Endothelial cell of umbilical vein (primary cell): ENCODE results near the gene CERS2. TPM values are rescaled to one million over a fixed set of nuclear protein-coding genes. Genes with fewer than 3 reads are reported as not detected.

Experiments
- BruUV-seq: library from RNA; stranded (reverse); fragments of 400-500 nt; replicated peaks from 2 replicates; lab custom pipeline; 2021; lab: Mats Ljungman, UMichigan
- CTCF ChIA-PET: fragments of 300-600, 350-600 bp; sonication (Branson Sonifier 250); formaldehyde crosslinking; loops from one replicate; lab custom pipeline; 2021; ENCODE audit warnings: antibody characterized with exemption, inconsistent platforms; lab: Charles Lee
- POLR2A ChIA-PET: fragments of 300-600, 350-600 bp; sonication (Branson Sonifier 250); formaldehyde crosslinking; loops from one replicate; lab custom pipeline; 2021; ENCODE audit warnings: antibody characterized with exemption, inconsistent platforms; lab: Charles Lee
- DNase-seq: peaks from one replicate; pipeline ENCODE4 v3.0.0-alpha.2; 2011; ENCODE audit warnings: low read depth, low spot score
- FAIRE-seq: peaks from 2 replicates; lab custom pipeline; 2011; peaks lifted over from hg19 to GRCh38; lab: Jason Lieb, UNC
- H2AFZ ChIP-seq: 2 replicates; pipeline ENCODE4 v1.6.0; 2012; ENCODE audit warnings: low read depth, low read length, control low read depth, inconsistent platforms
- H3K27ac ChIP-seq: 2 replicates; pipeline ENCODE4 v1.5.1; 2011; ENCODE audit warnings: low read depth, mild to moderate bottlenecking, control low read depth, low read length, moderate library complexity; ENCODE audit not compliant: insufficient read depth
- H3K27me3 ChIP-seq, 2 experiments: 2 replicates each; pipeline versions ENCODE4 v1.6.0 to v1.6.1; 2011; ENCODE audit warnings: low read length in 2 of 2, mixed read lengths in 1 of 2; ENCODE audit not compliant: control insufficient read depth in 2 of 2, insufficient read depth in 2 of 2
- H3K36me3 ChIP-seq, 2 experiments: 2 replicates in 1 of 2; 3 replicates in 1 of 2; pipeline ENCODE4 v1.5.1; 2011; ENCODE audit warnings: low read length in 2 of 2, mild to moderate bottlenecking in 1 of 2, moderate library complexity in 1 of 2; ENCODE audit not compliant: control insufficient read depth in 2 of 2, insufficient read depth in 2 of 2; ENCODE audit errors: extremely low read depth in 1 of 2
- H3K4me1 ChIP-seq: 3 replicates; pipeline ENCODE4 v1.5.1; 2011; ENCODE audit warnings: mild to moderate bottlenecking, low read length; ENCODE audit not compliant: control insufficient read depth, insufficient read depth; ENCODE audit errors: extremely low read depth
- H3K4me2 ChIP-seq: 2 replicates; pipeline ENCODE4 v1.6.1; 2011; ENCODE audit warnings: low read length, control low read depth, mixed read lengths; ENCODE audit not compliant: insufficient read depth
- H3K4me3 ChIP-seq, 3 experiments: fragments of 200-600 bp in 1 of 3; sonication (generic), shearing (Covaris generic) in 1 of 3; replicated peaks in 1 of 3; 2 replicates each; pipeline ENCODE4 v1.5.1; 2011 to 2016; ENCODE audit warnings: control low read depth in 3 of 3, low read length in 3 of 3, mild to moderate bottlenecking in 2 of 3, inconsistent platforms in 1 of 3, low read depth in 1 of 3, moderate library complexity in 1 of 3; ENCODE audit not compliant: insufficient read depth in 1 of 3
- H3K79me2 ChIP-seq: 2 replicates; pipeline ENCODE4 v1.6.0; 2012; ENCODE audit warnings: low read length, inconsistent platforms; ENCODE audit not compliant: control insufficient read depth, insufficient read depth
- H3K9ac ChIP-seq: replicated peaks from 2 replicates; pipeline ENCODE3; 2011; ENCODE audit warnings: low read length, control low read depth; ENCODE audit not compliant: insufficient read depth; ENCODE audit errors: extremely low read depth
- H3K9me1 ChIP-seq: replicated peaks from 3 replicates; pipeline ENCODE4 v1.6.0; 2011; ENCODE audit warnings: mild to moderate bottlenecking, low read length; ENCODE audit not compliant: control insufficient read depth, insufficient read depth; ENCODE audit errors: extremely low read depth
- H3K9me3 ChIP-seq: replicated peaks from 2 replicates; pipeline ENCODE4 v1.5.1; 2012; ENCODE audit warnings: low read length, inconsistent platforms; ENCODE audit not compliant: control insufficient read depth, insufficient read depth
- H4K20me1 ChIP-seq: replicated peaks from 2 replicates; pipeline ENCODE3; 2011; ENCODE audit warnings: mild to moderate bottlenecking, low read length; ENCODE audit not compliant: control insufficient read depth, insufficient read depth; ENCODE audit errors: extremely low read depth
- EZH2 ChIP-seq: IDR thresholded peaks from 2 replicates; pipeline ENCODE4 v1.6.1; 2012; ENCODE audit warnings: borderline replicate concordance, low read depth, mild to moderate bottlenecking, moderate library complexity, low read length, inconsistent platforms; ENCODE audit not compliant: severe bottlenecking
- FOS ChIP-seq: IDR thresholded peaks from 2 replicates; pipeline ENCODE4 v1.6.1; 2011; ENCODE audit warnings: mild to moderate bottlenecking, low read length, moderate library complexity, borderline replicate concordance; ENCODE audit not compliant: insufficient read depth
- GATA2 ChIP-seq: IDR thresholded peaks from 2 replicates; pipeline ENCODE4 v1.7.0; 2011; ENCODE audit warnings: low read depth, mild to moderate bottlenecking, moderate library complexity, mixed read lengths, low read length; ENCODE audit not compliant: insufficient read length, insufficient read depth
- POLR2A ChIP-seq: IDR thresholded peaks from 2 replicates; pipeline ENCODE4 v1.6.1; 2012; ENCODE audit warnings: low read depth, mild to moderate bottlenecking, control low read depth, low read length
- POLR2AphosphoS5 ChIP-seq: IDR thresholded peaks from 2 replicates; pipeline ENCODE4 v1.6.1; 2012; ENCODE audit warnings: low read depth, mild to moderate bottlenecking, control low read depth, low read length, moderate library complexity; ENCODE audit not compliant: insufficient read depth
- dilution Hi-C: fragments of 300-500 bp; cut with MboI; formaldehyde crosslinking; loops from one replicate; pipeline ENCODE4 v1.15.0; 2019; ENCODE audit warnings: low sequenced_read_pairs; ENCODE audit not compliant: extremely low pct_ligation_motif_present
- intact Hi-C: fragments of 100-400 bp; cut with micrococcal nuclease; formaldehyde crosslinking; loops from one replicate; pipeline ENCODE4 v1.10.0; 2022
- polyA plus RNA-seq, 4 experiments: library from polyadenylated mRNA; depleted of rRNA in 3 of 4; stranded (reverse) in 3 of 4; unstranded in 1 of 4; fragments of >200 nt; gene quantifications; 2 replicates each; pipeline versions ENCODE4 v1.2.1 to v1.2.3, GENCODE V29; 2011 to 2012; ENCODE audit warnings: missing spikeins in 1 of 4
- total RNA-seq: library from RNA; stranded (reverse); gene quantifications from 2 replicates; pipeline ENCODE4 v1.2.3, GENCODE V29; 2021
- TF ChIP-seq, protein P1 (sequence below), 2 donors: IDR thresholded peaks; 1 replicate in 1 of 2; 2 replicates in 1 of 2; pipeline ENCODE4 v1.5.1; 2011; ENCODE audit warnings: low read length in 2 of 2, mild to moderate bottlenecking in 2 of 2, moderate library complexity in 2 of 2, control low read depth in 1 of 2, inconsistent platforms in 1 of 2, low read depth in 1 of 2; ENCODE audit not compliant: insufficient read depth in 1 of 2; ENCODE audit errors: extremely low read depth in 1 of 2

CERS2 gene
- total and polyA plus RNA-seq, 2 donors (not counting 3 experiments of a cell fraction or from before 2014, with no cell fraction given): 143 to 155 TPM

DNA sequence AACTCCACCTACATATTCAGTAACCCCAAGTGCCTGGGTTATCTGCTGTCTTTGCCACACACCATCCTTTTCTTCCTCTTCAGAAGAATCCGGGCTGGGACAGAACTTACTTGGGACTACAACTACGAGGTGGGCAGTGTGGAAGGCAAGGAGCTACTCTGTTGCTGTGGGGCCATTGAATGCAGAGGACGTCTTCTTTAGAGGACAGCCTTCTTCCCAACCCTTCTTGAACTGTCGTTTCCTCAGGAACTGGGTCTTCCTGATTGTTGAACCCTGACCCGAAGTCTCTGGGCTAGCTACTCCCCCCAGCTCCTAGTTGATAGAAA lies 10.5 kb downstream of the CERS2 start:
- H3K36me3 ChIP-seq: peaks cover 27 to 46% of the 10 kb centered on the region in 2 experiments
- peaks cover 3% of the 10 kb centered on the region for H3K4me1 ChIP-seq
- H3K9ac ChIP-seq: no peak overlapping the region
- TF ChIP-seq POLR2AphosphoS5: no peak
- TF ChIP-seq FOS: no peak
- TF ChIP-seq EZH2: no peak
- TF ChIP-seq GATA2: no peak
- no peak for TF ChIP-seq POLR2A
- TF ChIP-seq, protein P1, sequence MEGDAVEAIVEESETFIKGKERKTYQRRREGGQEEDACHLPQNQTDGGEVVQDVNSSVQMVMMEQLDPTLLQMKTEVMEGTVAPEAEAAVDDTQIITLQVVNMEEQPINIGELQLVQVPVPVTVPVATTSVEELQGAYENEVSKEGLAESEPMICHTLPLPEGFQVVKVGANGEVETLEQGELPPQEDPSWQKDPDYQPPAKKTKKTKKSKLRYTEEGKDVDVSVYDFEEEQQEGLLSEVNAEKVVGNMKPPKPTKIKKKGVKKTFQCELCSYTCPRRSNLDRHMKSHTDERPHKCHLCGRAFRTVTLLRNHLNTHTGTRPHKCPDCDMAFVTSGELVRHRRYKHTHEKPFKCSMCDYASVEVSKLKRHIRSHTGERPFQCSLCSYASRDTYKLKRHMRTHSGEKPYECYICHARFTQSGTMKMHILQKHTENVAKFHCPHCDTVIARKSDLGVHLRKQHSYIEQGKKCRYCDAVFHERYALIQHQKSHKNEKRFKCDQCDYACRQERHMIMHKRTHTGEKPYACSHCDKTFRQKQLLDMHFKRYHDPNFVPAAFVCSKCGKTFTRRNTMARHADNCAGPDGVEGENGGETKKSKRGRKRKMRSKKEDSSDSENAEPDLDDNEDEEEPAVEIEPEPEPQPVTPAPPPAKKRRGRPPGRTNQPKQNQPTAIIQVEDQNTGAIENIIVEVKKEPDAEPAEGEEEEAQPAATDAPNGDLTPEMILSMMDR (IDR thresholded peaks at IDR 0.05; ENCODE audit: extremely low read depth in 1 of 2, insufficient read depth in 1 of 2, low read depth in 1 of 2, low read length in 2 of 2): no peak
- H3K9me3 ChIP-seq: no peaks in the 10 kb centered on the region
- no peak overlapping the region for H3K4me2 ChIP-seq
- H4K20me1 ChIP-seq: no peaks in the 10 kb centered on the region
- TSS peak; percentile 52 for BruUV-seq
- dilution Hi-C loops (no loop called here), intact Hi-C loops (loop anchor here (2.0 kb wide), 1 partner anchor 13 kb away; no protein-coding TSS in a partner anchor)
- no peak overlapping the region for H2AFZ ChIP-seq
- no peaks in the 10 kb centered on the region for H3K27me3 ChIP-seq
- POLR2A ChIA-PET: no interaction called here
- no peak overlapping the region for H3K4me3 ChIP-seq
- DNase-seq: no peak
- H3K9me1 ChIP-seq: no peaks in the 10 kb centered on the region
- CTCF ChIA-PET: interaction anchor here (1.7 to 2.5 kb wide), 2 partner anchors 10 to 42 kb away, joined by 6 to 9 read pairs; partner anchors contain the start of genes CERS2 and MINDY1
- H3K79me2 ChIP-seq: peaks cover 10% of the 10 kb centered on the region
- peak; percentile 15 for FAIRE-seq
- H3K27ac ChIP-seq: no peak overlapping the region
